ENCODE measurements around the gene SYT17.
A peak's percentile ranks its signal among the peaks of the same experiment; 100 is the strongest.
"Not testable (repeated sequence)": the region's sequence is repeated elsewhere in the genome, so short reads cannot be mapped to it uniquely, and the experiment has no call there.

SYT17 gene

GRCh38 chr16:19174478-19174877 lies 6.4 kb downstream of the SYT17 start:
- no peak for DNase-seq (ENCODE audit: low read depth)

- DNase-seq (ENCODE audit: low read depth): peak; percentile 12
These were observed 7.6 kb downstream of the SYT17 start for GRCh38 chr16:19175492-19176262.

DNA sequence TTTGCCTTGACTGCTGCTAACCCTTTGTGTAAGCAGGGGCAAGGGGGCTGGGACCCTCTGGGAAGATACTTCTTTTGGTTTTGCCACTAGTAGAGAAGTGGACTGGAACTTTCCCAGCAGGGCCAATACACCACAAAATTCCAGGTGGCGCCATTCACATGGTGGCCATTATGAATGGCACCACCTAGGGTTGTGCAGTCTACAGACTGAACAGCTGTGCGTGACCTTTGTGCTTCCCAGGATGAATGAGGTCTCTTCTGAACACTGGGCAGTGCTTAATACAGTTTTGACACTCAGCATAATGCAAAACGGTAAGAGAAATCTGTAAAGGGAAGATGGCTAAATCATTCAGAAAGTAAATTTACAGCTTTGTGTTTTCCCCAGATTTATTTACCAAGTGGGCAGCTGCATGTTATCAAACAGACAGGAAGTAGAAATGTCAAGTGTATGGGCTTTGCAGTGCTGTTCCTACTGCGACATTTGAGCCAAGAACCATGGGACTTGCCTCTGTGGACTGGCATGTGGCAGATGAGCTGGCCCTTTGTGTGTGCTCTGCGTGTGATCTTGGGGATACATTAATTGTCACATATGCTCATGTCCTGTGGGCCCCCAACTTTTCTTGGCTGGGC lies 9.2 kb downstream of the SYT17 start:
- no peak for DNase-seq (ENCODE audit: low read depth)

GRCh38 chr16:19179546-19180490 lies 11.8 kb downstream of the SYT17 start:
- DNase-seq (ENCODE audit: low read depth): peak; percentile 65

- no peak for DNase-seq (ENCODE audit: low read depth)
These were observed 12.7 kb downstream of the SYT17 start for GRCh38 chr16:19180741-19181140.

- DNase-seq (ENCODE audit: low read depth): no peak
These were observed 14.4 kb downstream of the SYT17 start for GRCh38 chr16:19182481-19182880.

- no peak for DNase-seq (ENCODE audit: low read depth)
These were observed 15.1 kb downstream of the SYT17 start for GRCh38 chr16:19183187-19183586.

GRCh38 chr16:19184823-19185509 lies 16.9 kb downstream of the SYT17 start:
- peak; percentile 9 for DNase-seq (ENCODE audit: low read depth)

GRCh38 chr16:19185510-19185851 lies 17.4 kb downstream of the SYT17 start:
- DNase-seq (ENCODE audit: low read depth): no peak

- DNase-seq (ENCODE audit: low read depth): peak; percentile 26
These were observed 18.4 kb downstream of the SYT17 start for GRCh38 chr16:19186408-19186807.

DNA sequence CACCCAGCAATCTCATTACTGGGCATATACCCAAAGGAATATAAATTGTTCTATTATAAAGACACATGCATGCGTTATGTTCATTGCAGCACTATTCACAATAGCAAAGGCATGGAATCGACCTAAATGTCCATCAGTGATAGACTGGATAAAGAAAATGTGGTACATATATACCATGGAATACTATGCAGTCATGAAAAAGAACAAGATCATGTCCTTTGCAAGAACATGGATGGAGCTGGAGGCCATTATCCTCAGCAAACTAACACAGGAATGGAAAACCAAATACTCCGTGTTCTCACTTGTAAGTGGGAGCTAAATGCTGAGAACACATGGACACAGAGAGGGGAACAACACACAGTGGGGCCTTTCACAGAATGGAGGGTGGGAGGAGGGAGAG lies 19.9 kb downstream of the SYT17 start:
- not testable (repeated sequence) for DNase-seq (ENCODE audit: low read depth)

DNA sequence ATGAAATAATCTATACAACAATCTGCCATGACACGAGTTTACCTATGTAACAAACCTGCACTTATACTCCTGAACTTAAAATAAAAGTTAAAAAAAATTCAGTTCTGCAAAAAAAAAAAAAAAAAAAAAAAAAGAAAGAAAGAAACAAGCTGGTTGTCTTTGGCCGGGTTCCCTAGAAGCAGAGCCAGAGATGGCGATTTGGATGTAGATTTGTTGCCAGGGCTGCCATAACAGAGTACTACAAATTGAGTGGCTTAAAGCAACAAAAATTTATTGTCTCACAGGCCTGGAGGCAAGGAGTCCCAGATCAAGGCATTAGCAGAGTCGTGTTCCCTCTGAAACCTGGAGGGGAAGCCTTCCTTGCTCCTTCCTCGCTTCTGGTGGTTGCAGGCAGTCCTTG lies 20.4 kb downstream of the SYT17 start:
- DNase-seq (ENCODE audit: low read depth): no peak

DNA sequence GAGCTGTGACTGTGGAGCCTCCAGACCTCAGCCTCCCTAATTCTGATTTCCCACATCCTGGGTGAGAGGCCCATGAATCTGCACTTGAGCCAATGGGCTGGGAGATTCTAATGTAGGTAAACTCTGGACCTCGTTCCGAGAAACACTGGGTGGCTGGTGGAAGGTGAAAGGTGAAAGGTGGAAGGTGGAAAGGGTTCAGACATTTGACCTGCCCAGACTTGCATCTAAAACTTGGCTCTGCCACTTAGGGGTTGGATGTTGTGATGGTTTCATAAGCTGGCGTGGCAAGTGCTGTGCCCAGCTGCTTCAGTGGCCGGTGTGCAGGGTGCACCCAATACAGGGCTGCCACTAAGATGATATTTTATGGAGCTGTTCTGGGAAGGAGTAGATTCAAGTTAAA lies 24.8 kb downstream of the SYT17 start:
- DNase-seq (ENCODE audit: low read depth): no peak

DNA sequence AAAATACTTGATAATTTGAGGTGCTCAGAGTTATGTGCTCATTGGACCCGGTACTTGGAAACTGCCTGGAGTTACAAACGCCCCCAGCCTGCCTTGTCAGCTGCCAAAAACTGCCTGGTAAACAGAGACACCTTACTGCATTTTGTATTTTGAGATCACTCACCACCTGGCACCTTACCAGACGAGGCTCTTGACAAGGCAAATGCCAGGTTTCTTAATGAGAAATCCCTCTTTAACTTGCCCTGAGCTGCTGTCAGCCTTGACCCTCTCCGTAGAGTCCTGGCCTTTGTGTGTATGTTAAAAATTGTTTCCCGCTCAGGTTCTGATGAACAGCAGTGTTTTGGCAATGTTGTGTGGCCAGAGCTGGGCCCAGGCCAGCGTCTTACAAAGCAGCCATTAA lies 28.8 kb downstream of the SYT17 start:
- DNase-seq (ENCODE audit: low read depth): no peak

DNA sequence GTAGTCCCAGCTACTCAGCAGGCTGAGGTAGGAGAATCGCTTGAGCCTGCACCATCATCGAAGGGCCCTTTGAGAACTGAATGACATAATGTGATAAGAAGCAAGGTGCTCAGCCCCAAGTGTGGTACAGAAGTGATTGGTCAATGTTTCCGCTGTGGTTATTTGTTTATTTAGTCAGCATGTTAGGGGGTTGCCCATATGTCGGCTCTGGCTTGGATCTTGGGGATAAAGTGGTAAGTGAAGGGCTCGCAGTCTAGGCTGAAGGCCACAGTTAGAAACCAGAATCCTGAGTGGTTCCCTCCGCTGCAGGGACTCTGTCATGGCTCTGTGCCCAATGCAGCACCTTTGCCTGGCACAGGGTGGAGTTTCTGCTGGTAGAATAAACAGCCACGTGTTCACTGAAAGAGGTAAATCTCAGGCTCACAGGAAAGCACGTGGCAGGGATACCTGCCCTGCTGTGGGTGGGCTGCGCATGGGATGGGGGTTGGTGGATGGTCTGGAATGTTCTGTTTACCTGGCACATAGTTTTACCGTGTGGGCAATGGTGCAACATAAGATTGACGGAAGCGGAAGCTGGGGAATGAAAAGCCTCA lies 35.4 kb downstream of the SYT17 start:
- DNase-seq (ENCODE audit: low read depth): no peak

DNA sequence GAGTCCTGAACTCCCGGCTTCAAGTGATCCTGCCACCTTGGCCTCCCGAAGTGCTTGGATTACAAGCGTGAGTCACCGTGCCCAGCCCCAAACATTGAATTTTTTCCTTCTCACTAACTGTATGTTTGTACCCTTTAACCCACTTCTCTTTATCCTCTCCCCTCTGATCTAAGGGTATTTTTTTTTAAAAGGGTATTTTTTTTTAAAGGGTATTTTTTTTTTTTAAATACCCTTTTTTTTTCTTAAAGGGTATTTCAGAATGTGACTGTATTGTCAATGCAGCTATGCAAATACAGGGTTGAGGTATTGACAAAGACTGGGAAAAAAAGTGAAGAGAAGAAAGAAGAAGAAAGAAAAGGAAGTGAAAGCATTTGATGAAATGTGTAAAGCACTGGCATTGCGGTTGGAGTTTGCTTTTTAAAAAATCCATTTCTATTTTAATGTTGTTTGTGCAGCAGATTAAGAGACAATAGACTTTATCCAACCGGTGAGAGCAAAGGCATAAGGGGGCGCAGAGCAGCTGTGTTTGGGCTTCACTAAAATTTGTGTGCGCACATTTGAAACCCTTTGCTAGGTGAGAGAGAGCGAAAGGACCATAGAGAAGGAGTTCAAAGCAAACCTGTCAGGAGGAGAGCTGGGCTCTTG lies 42.4 kb downstream of the SYT17 start:
- DNase-seq (ENCODE audit: low read depth): peak; percentile 14

- DNase-seq (ENCODE audit: low read depth): no peak
These were observed 42.9 kb downstream of the SYT17 start for GRCh38 chr16:19210968-19211367.

GRCh38 chr16:19212059-19212458 lies 44.0 kb downstream of the SYT17 start:
- DNase-seq (ENCODE audit: low read depth): no peak

DNA sequence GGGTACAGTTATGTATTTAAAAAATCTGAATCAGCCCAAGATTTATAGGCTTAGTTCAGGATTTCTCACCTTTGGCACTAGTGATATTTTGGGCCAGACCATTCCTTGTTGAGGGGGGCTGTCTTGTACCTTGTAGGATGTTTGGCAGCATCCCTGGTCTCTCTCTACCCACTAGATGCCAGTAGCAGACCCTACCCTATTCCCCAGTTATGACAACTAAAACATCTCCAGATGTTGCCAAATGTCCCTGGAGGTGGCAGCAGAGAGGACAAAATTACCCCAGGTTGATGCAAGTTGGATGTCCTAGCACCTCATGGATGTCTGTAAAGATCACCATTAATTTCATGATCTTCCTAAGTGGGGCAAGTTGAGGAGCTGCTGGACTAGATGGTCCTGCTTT lies 45.8 kb downstream of the SYT17 start:
- no peak for DNase-seq (ENCODE audit: low read depth)

GRCh38 chr16:19215705-19216104 lies 47.7 kb downstream of the SYT17 start:
- DNase-seq (ENCODE audit: low read depth): no peak

DNA sequence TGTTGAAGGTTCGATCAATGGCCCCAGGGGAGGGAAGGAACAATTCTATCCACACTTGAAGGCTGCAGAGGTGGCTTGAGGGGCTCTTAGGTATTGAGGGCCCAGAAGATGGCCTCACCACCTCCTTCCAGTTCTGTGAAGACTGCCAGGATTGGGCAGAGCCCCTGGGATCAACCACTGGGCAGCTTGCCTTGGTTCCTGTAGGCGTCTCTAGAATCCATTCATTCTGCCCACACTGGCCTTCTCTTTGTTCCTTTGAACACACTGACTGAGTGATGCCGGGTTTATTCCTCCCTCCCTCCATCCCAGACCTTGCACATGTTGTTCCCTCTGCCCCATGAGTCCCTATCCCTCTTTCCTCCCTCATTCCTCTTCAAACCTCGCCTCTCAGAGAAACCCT lies 50.5 kb downstream of the SYT17 start:
- no peak for DNase-seq (ENCODE audit: low read depth)
